ENCODE data around the gene ODF4.

DNA sequence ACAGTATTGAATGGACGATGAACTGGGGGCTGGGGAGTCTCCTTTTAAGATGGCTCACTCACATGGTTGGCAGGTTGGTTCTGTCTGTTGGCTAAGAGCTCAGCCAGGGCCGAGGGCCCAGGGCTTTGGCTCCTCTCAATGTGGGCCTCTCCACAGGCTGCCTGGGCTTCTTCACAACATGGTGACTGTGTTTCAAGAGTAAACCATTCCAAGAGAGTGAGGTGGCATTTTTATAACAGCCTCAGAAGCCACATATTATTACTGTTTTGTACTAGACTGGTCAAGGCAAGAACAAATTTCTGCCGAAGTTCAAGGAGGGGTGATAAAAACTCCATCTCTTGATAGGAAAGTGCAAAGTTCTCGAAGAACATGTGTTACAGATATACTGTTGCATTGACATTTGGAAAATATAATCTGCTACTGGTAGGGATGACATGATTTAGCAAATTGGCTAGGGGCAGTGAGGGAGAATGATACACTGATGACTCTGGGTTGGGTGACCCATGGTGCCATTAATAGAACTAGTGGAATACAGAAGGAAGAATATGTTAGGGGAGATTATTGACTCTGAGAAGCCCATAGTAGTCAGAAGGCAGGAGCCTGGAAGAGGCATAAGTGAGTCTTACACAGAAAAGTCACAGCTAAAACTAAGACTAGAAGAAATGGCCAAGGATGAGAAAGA, 23.2 kb downstream of the ODF4 start:
- no peak for TF ChIP-seq POLR2A (IDR thresholded peaks at IDR 0.05)
- TF ChIP-seq, protein P1, sequence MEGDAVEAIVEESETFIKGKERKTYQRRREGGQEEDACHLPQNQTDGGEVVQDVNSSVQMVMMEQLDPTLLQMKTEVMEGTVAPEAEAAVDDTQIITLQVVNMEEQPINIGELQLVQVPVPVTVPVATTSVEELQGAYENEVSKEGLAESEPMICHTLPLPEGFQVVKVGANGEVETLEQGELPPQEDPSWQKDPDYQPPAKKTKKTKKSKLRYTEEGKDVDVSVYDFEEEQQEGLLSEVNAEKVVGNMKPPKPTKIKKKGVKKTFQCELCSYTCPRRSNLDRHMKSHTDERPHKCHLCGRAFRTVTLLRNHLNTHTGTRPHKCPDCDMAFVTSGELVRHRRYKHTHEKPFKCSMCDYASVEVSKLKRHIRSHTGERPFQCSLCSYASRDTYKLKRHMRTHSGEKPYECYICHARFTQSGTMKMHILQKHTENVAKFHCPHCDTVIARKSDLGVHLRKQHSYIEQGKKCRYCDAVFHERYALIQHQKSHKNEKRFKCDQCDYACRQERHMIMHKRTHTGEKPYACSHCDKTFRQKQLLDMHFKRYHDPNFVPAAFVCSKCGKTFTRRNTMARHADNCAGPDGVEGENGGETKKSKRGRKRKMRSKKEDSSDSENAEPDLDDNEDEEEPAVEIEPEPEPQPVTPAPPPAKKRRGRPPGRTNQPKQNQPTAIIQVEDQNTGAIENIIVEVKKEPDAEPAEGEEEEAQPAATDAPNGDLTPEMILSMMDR (IDR thresholded peaks at IDR 0.05): no peak

All from uterus (tissue), 2 donors.